Fibroblast of villous mesenchyme (primary cell): Measurements from ENCODE around the gene KIAA1549. TPM values are rescaled to one million over a fixed set of nuclear protein-coding genes. Genes with fewer than 3 reads are reported as not detected.

ENCODE experiments used
- DNase-seq: peaks from one replicate; pipeline ENCODE4 v3.0.0-alpha.2; 2010; ENCODE audit warnings: low read depth
- H3K4me3 ChIP-seq: 2 replicates; pipeline ENCODE4 v1.5.1; 2011; ENCODE audit warnings: low read depth, mild to moderate bottlenecking, low read length
- CTCF ChIP-seq: IDR thresholded peaks from 2 replicates; pipeline ENCODE4 v1.5.1; 2012; ENCODE audit warnings: low read depth, mild to moderate bottlenecking, low read length; ENCODE audit not compliant: insufficient read depth
- total RNA-seq: library from RNA; depleted of rRNA; stranded (reverse); fragments of >200 nt; gene quantifications from 2 replicates; pipeline ENCODE4 v1.2.3, GENCODE V29; 2012

KIAA1549 gene
- total RNA-seq, 1 donor = 2.6 TPM

GRCh38 chr7:138864667-138865066, 116.5 kb downstream of the KIAA1549 start:
- peak; percentile 74 for DNase-seq
- H3K4me3 ChIP-seq = no peak overlapping the region
- no peak for TF ChIP-seq CTCF

- no peak for DNase-seq
- H3K4me3 ChIP-seq = no peak overlapping the region
- no peak for TF ChIP-seq CTCF
Observed at GRCh38 chr7:138863931-138864330, 117.3 kb downstream of the KIAA1549 start.

- no peak for DNase-seq
- no peak for TF ChIP-seq CTCF
- no peak overlapping the region for H3K4me3 ChIP-seq
Observed at GRCh38 chr7:138861051-138861450, 120.1 kb downstream of the KIAA1549 start.

GRCh38 chr7:138857728-138858127, 123.5 kb downstream of the KIAA1549 start:
- no peak for DNase-seq
- H3K4me3 ChIP-seq = no peak overlapping the region
- no peak for TF ChIP-seq CTCF

- TF ChIP-seq CTCF = no peak
- DNase-seq = no peak
- H3K4me3 ChIP-seq = no peak overlapping the region
Observed at GRCh38 chr7:138854115-138854645, 127.0 kb downstream of the KIAA1549 start.

- DNase-seq = no peak
- no peak for TF ChIP-seq CTCF
- H3K4me3 ChIP-seq = no peak overlapping the region
Observed at GRCh38 chr7:138853448-138853847, 127.7 kb downstream of the KIAA1549 start.

- DNase-seq = no peak
- no peak overlapping the region for H3K4me3 ChIP-seq
- TF ChIP-seq CTCF = no peak
Observed at GRCh38 chr7:138852469-138852868, 128.7 kb downstream of the KIAA1549 start.
